HUES6 (cell line): Measurements from ENCODE around the gene TNS3.
"Not testable (repeated sequence)": the region's sequence is repeated elsewhere in the genome, so short reads cannot be mapped to it uniquely, and the experiment has no call there.

Source experiments
- H3K27ac ChIP-seq: 2 replicates; pipeline ENCODE4 v1.7.0; 2013; ENCODE audit warnings: low read depth, mild to moderate bottlenecking, low read length, inconsistent platforms
- H3K27me3 ChIP-seq: 2 replicates; pipeline ENCODE4 v1.6.1; 2013; ENCODE audit warnings: low read length; ENCODE audit not compliant: control insufficient read depth, insufficient read depth
- H3K36me3 ChIP-seq: 2 replicates; pipeline ENCODE4 v1.6.1; 2013; ENCODE audit warnings: low read length; ENCODE audit not compliant: control insufficient read depth, insufficient read depth
- H3K4me1 ChIP-seq: 2 replicates; pipeline ENCODE4 v1.6.1; 2013; ENCODE audit warnings: low read length; ENCODE audit not compliant: control insufficient read depth, insufficient read depth
- H3K4me3 ChIP-seq: 2 replicates; pipeline ENCODE4 v1.5.1; 2013; ENCODE audit warnings: low read depth, low read length
- H3K9ac ChIP-seq: one replicate; pipeline ENCODE4 v1.6.1; 2013; ENCODE audit warnings: mild to moderate bottlenecking, low read length
- H3K9me3 ChIP-seq: 2 replicates; pipeline ENCODE4 v1.6.1; 2013; ENCODE audit warnings: low read depth, low read length; ENCODE audit not compliant: control insufficient read depth, insufficient read depth

TNS3 gene

DNA sequence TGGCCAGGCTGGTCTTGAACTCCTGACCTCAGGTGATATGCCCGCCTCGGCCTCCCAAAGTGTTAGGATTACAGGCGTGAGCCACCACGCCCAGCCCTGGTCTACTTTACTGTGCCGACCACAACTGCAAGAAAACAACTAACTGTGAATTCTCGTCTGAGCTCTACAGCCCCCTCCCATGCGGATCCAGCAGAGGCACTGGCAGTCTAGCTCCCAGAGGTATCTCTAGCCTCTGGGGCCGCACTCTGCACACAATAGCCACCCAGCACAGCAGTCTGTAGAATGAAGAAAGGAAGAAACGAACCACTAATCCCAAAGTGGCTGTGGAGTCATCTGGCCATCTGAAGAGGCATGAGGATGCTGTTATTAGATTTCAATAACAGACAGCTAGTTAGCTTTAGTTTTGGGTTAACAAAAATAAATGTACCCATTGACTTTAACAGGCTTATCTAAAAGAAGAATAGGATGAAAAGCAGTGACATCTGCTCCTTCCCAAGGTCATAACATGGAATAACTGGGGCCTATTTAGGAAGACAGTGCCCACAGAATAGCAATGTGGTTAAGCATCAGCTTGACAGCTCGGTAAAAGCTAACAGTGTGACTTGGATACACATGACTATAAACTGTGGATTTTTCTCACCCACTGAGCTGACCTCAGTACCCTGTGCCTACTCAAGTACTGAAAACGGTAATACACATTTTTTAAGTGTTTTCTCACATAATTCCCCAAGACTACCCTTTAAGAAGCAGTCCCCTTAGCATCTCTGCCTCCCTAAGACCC lies 131.9 kb downstream of the TNS3 start:
- Histone ChIP-seq H3K27me3 (no peaks in the 10 kb centered on the region), H3K27ac (no peak overlapping the region), H3K4me1 (peaks cover 22% of the 10 kb centered on the region; the same call in 1 of the 2 replicates), H3K9ac (no peak overlapping the region), H3K36me3 (no peaks in the 10 kb centered on the region), H3K4me3 (no peak overlapping the region), H3K9me3 (no peaks in the 10 kb centered on the region)

DNA sequence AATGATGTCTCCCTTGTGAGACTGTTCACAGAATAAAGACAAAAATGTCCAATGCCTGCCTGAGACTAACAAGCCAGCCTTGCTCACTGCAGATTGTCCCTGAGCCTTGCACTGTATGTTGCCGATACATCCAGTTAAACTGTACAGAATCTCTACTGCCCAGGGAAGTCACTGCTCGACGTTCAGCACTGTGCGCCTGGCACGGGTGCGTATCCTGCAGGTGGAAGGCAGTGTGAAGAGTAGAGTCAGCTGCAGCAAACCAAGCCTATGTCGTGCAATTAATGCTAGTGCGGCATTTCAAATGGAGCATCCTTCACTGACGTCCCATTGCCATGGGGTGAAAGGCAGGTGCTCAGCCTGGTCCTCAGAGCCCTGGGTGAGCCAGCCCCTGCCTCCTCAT lies 132.9 kb downstream of the TNS3 start:
- no peaks in the 10 kb centered on the region for H3K36me3 ChIP-seq
- H3K4me1 ChIP-seq: peaks cover 12% of the 10 kb centered on the region; the same call in 1 of the 2 replicates
- no peaks in the 10 kb centered on the region for H3K27me3 ChIP-seq
- H3K27ac ChIP-seq: no peak overlapping the region
- H3K9me3 ChIP-seq: no peaks in the 10 kb centered on the region
- no peak overlapping the region for H3K9ac ChIP-seq
- H3K4me3 ChIP-seq: no peak overlapping the region

DNA sequence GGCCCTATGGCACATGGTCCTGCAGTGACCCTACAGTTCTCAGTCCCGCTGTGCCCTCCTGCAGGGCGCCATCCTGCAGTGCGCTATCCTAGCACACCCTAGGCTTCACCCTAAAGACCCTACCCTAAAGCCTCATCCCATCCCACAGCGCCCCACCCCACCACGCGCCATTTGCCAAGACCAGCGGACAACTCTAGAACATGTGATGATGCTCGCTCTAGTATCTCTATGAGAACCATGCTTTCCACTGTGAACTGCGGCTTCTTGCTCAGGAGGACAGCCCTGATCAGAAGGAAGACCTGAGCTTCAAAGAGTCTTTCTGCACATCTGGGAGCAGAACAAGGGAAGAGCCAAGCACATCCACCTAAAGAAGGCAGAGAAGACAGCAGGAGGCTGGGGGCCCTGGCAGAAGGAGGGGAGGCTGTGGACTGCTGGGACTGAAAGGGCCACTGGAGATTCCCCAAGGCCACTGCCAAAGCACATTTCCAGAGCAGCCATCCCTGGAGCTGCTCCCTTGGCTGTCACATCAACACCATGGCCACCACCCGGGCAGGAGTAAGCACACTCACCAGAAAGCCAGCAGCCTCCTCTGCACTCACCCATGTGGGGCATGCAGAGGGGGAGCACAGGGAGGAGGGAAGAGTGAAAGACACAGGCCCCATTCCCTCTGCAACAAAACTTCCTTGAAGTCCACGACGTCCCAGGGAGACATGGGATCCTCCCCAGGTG lies 134.1 kb downstream of the TNS3 start:
- no peak overlapping the region for H3K27ac ChIP-seq
- H3K9me3 ChIP-seq: no peaks in the 10 kb centered on the region
- no peaks in the 10 kb centered on the region for H3K27me3 ChIP-seq
- H3K4me1 ChIP-seq: peaks cover 2% of the 10 kb centered on the region; the same call in 1 of the 2 replicates
- no peak overlapping the region for H3K9ac ChIP-seq
- no peaks in the 10 kb centered on the region for H3K36me3 ChIP-seq
- H3K4me3 ChIP-seq: no peak overlapping the region

DNA sequence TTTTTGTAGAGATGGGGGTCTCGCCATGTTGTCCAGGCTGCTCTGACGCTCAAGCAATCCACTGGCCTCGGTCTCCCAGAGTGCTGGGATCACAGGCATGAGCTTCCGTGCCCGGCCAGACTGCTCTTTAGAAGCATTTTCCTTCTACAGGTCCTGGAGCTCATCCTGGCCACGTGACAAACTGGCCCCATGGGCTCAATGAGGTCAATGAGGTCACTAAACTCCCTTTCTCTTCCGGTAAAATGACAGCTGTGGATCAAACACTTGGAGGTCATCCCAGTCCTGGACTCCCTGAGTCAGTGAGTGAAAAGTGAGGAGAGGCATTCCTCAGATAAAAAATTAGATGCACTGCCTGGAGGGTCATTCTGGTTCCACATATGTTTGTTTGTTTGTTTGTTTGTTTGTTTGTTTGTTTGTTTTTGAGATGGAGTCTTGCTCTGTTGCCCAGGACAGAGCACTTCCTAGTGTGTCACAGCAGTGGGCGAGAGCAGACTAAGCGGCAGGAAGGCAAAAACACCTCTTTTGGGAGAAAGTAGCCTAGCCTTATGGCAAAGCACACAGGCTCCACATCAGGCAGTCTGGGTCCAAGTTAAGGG lies 134.9 kb downstream of the TNS3 start:
- no peak overlapping the region for H3K4me3 ChIP-seq
- no peaks in the 10 kb centered on the region for H3K9me3 ChIP-seq
- no peaks in the 10 kb centered on the region; the same call in 1 of the 2 replicates for H3K4me1 ChIP-seq
- H3K9ac ChIP-seq: no peak overlapping the region
- no peak overlapping the region for H3K27ac ChIP-seq
- H3K27me3 ChIP-seq: no peaks in the 10 kb centered on the region
- H3K36me3 ChIP-seq: no peaks in the 10 kb centered on the region

DNA sequence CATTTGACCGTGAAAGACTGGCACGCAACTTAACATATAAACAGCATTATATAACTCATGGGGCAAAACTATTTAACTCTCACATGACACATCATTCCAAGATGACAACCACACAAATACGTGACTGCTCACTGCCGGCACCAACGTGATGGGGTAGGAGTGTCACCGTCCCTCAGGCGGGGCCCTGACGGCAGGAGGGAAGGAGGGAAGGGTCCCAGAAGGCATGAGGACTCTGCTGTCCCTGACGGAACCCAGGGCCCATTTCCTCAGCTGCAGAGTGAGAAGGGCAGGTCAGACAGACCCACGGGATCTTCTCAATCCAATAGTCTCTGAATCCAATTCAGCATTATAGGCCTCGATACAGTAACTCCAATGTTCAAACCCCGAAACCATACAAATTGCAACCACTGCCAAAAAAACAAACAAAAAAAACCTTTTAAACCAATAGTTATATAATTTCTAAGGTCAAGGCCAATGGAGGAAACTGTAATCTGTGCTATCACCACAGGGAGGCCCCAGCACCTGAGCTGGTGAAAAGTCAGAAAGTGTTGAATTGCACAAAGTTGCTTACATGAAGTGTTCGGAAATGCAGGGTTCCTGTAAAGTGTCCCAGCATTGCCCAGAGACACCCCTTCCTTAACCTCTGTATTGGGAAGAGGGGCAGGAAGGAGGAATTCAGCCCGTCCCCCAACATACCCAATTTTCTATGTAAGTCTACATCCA lies 137.4 kb downstream of the TNS3 start:
- no peak overlapping the region for H3K27ac ChIP-seq
- H3K4me3 ChIP-seq: no peak overlapping the region

DNA sequence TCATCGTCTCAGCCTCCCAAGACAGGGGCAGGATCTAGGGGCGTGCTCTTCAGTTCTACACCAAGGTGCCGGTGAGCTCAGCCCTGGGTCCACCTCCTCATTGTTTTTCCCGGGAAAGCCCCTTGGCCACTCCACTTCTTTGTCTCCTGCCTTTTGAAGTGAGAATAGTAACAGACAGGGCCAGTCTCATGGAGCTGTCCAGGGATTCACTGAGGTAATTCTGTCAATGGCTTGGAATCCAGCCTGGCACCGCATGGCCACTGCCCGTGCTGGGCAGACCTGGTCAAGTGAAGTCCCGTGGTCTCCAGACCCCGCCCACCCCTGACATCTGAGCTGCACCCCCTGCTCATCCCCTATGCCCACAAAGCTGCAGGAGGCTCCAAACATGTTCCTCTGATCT lies 138.9 kb downstream of the TNS3 start:
- H3K9me3 ChIP-seq: no peaks in the 10 kb centered on the region
- peaks cover 15% of the 10 kb centered on the region for H3K36me3 ChIP-seq
- no peak overlapping the region for H3K27ac ChIP-seq
- no peaks in the 10 kb centered on the region for H3K27me3 ChIP-seq
- H3K4me1 ChIP-seq: no peaks in the 10 kb centered on the region; the same call in 1 of the 2 replicates
- no peak overlapping the region for H3K9ac ChIP-seq
- H3K4me3 ChIP-seq: no peak overlapping the region

More for the DNA sequence above, 137.4 kb downstream of the TNS3 start:
- H3K9ac ChIP-seq: no peak overlapping the region
- peaks cover under 1% of the 10 kb centered on the region; the same call in 1 of the 2 replicates for H3K36me3 ChIP-seq
- H3K27me3 ChIP-seq: no peaks in the 10 kb centered on the region
- H3K4me1 ChIP-seq: no peaks in the 10 kb centered on the region; the same call in 1 of the 2 replicates
- no peaks in the 10 kb centered on the region for H3K9me3 ChIP-seq

DNA sequence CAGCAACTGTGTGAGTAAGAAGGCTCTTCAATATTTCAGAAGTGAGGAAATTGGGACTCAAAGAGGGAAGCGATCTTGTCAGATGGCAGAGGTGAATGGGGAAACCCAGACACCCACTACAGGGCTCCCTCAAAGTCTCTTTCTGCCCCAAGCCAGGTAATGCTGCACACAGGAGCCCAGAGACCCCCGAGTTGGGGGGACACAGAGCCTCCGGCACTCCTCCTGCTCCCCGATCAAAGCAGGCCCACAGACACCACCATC lies 139.4 kb downstream of the TNS3 start:
- Histone ChIP-seq H3K27me3 (no peaks in the 10 kb centered on the region), H3K4me3 (no peak overlapping the region), H3K36me3 (peaks cover 16% of the 10 kb centered on the region), H3K9ac (no peak overlapping the region), H3K4me1 (no peaks in the 10 kb centered on the region; the same call in 1 of the 2 replicates), H3K27ac (no peak overlapping the region), H3K9me3 (no peaks in the 10 kb centered on the region)

DNA sequence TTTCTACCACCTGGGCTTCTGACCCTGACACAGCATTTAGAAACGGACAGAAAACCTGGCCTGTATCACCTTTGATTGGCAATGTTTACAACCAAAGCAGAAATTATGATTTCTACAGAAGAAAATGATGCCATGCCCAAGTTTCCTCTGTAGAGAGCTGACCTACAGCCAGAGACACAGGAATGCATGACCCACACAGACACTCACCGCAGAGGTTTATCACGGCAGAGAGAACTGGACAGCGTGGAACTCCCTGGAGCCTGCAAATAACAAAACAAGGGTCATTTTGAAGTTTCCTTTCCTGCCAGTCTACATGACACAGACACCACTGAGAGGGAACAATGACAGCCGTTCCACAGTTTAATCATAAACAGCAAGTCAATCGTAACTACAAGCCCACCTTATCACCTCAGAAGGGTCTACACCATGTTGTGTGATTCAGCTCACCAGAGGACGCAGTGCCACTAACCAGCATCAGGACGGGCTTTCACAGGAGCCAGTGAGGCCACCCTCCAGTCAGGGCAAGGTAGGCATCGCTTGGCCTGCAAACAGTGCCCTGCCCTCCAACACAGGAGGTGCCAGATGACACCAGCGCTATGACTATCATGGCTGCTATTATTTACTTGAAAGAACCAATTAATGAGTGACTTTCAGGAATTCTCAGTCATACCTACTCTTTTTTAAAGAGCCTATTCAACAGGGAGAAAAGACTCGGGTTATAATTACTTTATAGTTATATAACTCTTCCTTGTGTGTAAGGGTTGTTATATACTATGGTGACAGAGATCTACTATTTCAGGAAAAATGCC lies 139.9 kb downstream of the TNS3 start:
- no peak overlapping the region for H3K27ac ChIP-seq
- peaks cover 16% of the 10 kb centered on the region for H3K36me3 ChIP-seq
- H3K27me3 ChIP-seq: no peaks in the 10 kb centered on the region
- H3K9ac ChIP-seq: no peak overlapping the region
- no peaks in the 10 kb centered on the region; the same call in 1 of the 2 replicates for H3K4me1 ChIP-seq
- no peaks in the 10 kb centered on the region for H3K9me3 ChIP-seq
- no peak overlapping the region for H3K4me3 ChIP-seq

DNA sequence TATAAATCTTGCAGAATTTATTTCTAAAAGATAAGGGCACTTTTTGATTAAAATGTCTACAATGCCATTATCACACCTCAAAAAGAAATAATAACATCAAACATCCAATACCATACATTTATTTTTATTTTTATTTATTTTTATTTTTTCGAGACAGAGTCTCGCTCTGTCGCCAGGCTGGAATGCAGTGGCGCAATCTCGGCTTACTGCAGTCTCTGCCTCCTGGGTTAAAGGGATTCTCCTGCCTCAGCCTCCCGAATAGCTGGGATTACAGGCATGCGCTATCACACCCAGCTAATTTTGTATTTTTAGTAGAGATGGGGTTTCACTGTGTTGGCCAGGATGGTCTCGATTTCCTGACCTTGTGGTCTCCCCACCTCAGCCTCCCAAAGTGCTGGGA lies 140.9 kb downstream of the TNS3 start:
- H3K36me3 ChIP-seq: peaks cover 16% of the 10 kb centered on the region
- not testable (repeated sequence) for H3K9me3 ChIP-seq, H3K27ac ChIP-seq, H3K9ac ChIP-seq, H3K4me3 ChIP-seq, H3K27me3 ChIP-seq, H3K4me1 ChIP-seq

DNA sequence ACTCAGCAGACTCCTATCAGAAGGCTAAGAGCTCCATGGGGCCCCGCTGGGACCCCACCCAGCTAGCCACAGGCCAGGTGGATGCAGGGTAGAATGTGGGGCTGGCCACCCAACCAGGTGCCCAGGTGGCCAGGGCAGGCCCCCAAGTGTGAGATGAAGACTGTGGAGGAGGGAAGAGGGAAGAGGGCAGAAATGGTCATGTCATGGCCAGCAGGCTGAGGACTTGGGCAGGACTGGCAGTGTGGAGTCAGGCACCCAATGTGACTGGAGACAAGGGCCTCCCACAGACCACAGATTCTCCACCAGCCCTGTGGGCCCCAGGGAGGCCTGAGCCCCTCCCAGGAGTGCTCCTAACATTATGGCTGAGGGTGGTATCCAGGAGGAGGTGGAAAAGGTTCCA lies 141.6 kb downstream of the TNS3 start:
- Histone ChIP-seq H3K27ac (no peak overlapping the region), H3K9ac (no peak overlapping the region), H3K27me3 (no peaks in the 10 kb centered on the region), H3K36me3 (peaks cover 16% of the 10 kb centered on the region), H3K4me3 (no peak overlapping the region), H3K4me1 (no peaks in the 10 kb centered on the region; the same call in 1 of the 2 replicates), H3K9me3 (no peaks in the 10 kb centered on the region)
